Midbrain (tissue), 1 donor: ENCODE data around the gene EBF4.
"Not testable (repeated sequence)": the region's sequence is repeated elsewhere in the genome, so short reads cannot be mapped to it uniquely, and the experiment has no call there.

Experiments
- DNase-seq: peaks from one replicate; lab custom pipeline; 2025; lab: John Stamatoyannopoulos, UW

EBF4 gene

GRCh38 chr20:2672446-2672845 lies 20.1 kb upstream of the EBF4 start:
- no peak for DNase-seq

GRCh38 chr20:2673453-2673852 lies 19.1 kb upstream of the EBF4 start:
- no peak for DNase-seq

GRCh38 chr20:2680046-2680445 lies 12.5 kb upstream of the EBF4 start:
- no peak for DNase-seq

- DNase-seq: not testable (repeated sequence)
Measured at GRCh38 chr20:2682040-2682439, 10.5 kb upstream of the EBF4 start.

- not testable (repeated sequence) for DNase-seq
Measured at GRCh38 chr20:2684817-2685216, 7.8 kb upstream of the EBF4 start.

- no peak for DNase-seq
Measured at GRCh38 chr20:2687514-2687913, 5.1 kb upstream of the EBF4 start.

GRCh38 chr20:2688041-2688591 lies 4.5 kb upstream of the EBF4 start:
- peak; percentile 62 for DNase-seq

- no peak for DNase-seq
Measured at GRCh38 chr20:2690213-2690612, 2.4 kb upstream of the EBF4 start.

GRCh38 chr20:2690718-2691117 lies 1.9 kb upstream of the EBF4 start:
- DNase-seq: no peak

GRCh38 chr20:2691127-2691526 lies 1.5 kb upstream of the EBF4 start:
- no peak for DNase-seq

- no peak for DNase-seq
Measured at GRCh38 chr20:2691663-2692035, 931 bp upstream of the EBF4 start.

GRCh38 chr20:2692886-2693285 lies 306 bp downstream of the EBF4 start:
- DNase-seq: no peak

- peak; percentile 33 for DNase-seq
Measured at GRCh38 chr20:2693286-2694007, 867 bp downstream of the EBF4 start.

GRCh38 chr20:2694008-2694471 lies 1.5 kb downstream of the EBF4 start:
- no peak for DNase-seq

- DNase-seq: no peak
Measured at GRCh38 chr20:2694519-2694918, 1.9 kb downstream of the EBF4 start.

- DNase-seq: no peak
Measured at GRCh38 chr20:2695206-2695983, 2.8 kb downstream of the EBF4 start.

- DNase-seq: not testable (repeated sequence)
Measured at GRCh38 chr20:2695984-2696525, 3.5 kb downstream of the EBF4 start.

- DNase-seq: no peak
Measured at GRCh38 chr20:2696646-2697045, 4.1 kb downstream of the EBF4 start.

GRCh38 chr20:2697768-2698167 lies 5.2 kb downstream of the EBF4 start:
- DNase-seq: no peak

GRCh38 chr20:2698186-2698817 lies 5.7 kb downstream of the EBF4 start:
- DNase-seq: no peak

GRCh38 chr20:2698912-2699311 lies 6.3 kb downstream of the EBF4 start:
- no peak for DNase-seq

- no peak for DNase-seq
Measured at GRCh38 chr20:2699775-2700413, 7.3 kb downstream of the EBF4 start.
